Prostate gland (tissue), 2 donors: ENCODE data around the gene ZNF219.

Experiments
- CTCF ChIP-seq, 4 experiments: fragments of 200-600 bp in 2 of 4; fragments of 450-650 bp in 2 of 4; sonication (generic) in 2 of 4; IDR thresholded peaks; 1 replicate in 3 of 4; 2 replicates in 1 of 4; pipeline ENCODE4 v1.5.1; 2016 to 2019; ENCODE audit warnings: antibody characterized with exemption in 4 of 4, mild to moderate bottlenecking in 2 of 4, moderate library complexity in 2 of 4
- POLR2A ChIP-seq: fragments of 450-650 bp; IDR thresholded peaks from one replicate; pipeline ENCODE4 v1.6.1; 2016; ENCODE audit warnings: antibody characterized with exemption, mild to moderate bottlenecking
- POLR2AphosphoS5 ChIP-seq: sonication (generic); formaldehyde crosslinking; IDR thresholded peaks from one replicate; pipeline ENCODE4 v1.6.1; 2017; ENCODE audit warnings: antibody characterized with exemption

GRCh38 chr14:21101802-21102413 is 3.5 kb upstream of the ZNF219 start:
- no peak for TF ChIP-seq POLR2A
- TF ChIP-seq CTCF (IDR thresholded peaks at IDR 0.05), result no peak
- TF ChIP-seq POLR2AphosphoS5, result no peak
